ENCODE results near the gene CSAD.
A peak's percentile ranks its signal among the peaks of the same experiment; 100 is the strongest.

Gene CSAD

GRCh38 chr12:53176750-53177149 is 4.0 kb downstream of the CSAD start:
- Histone ChIP-seq H3K4me3 (ENCODE audit: low read length) (no peak overlapping the region), H3K9ac (ENCODE audit: low read length) (no peak overlapping the region), H3K4me2 (ENCODE audit: low read length) (no peak overlapping the region), H4K20me1 (ENCODE audit: insufficient read depth, low read length) (peaks cover under 1% of the 10 kb centered on the region; the same call in 1 of the 2 replicates), H3K36me3 (replicated peaks; ENCODE audit: low read depth, low read length) (peaks cover 2% of the 10 kb centered on the region), H3K79me2 (ENCODE audit: low read length) (peaks cover 9% of the 10 kb centered on the region), H3K4me1 (ENCODE audit: low read length) (peaks cover 24% of the 10 kb centered on the region), H3K27ac (ENCODE audit: low read length) (no peak overlapping the region), H3K27me3 (ENCODE audit: low read depth, low read length) (no peaks in the 10 kb centered on the region), H2AFZ (ENCODE audit: low read depth, low read length) (no peak overlapping the region), H3K9me3 (ENCODE audit: insufficient read depth, low read length) (no peaks in the 10 kb centered on the region)
- TF ChIP-seq EZH2phosphoT487 (IDR thresholded peaks at IDR 0.05; ENCODE audit: low read depth) (no peak), CTCF (IDR thresholded peaks at IDR 0.05; ENCODE audit: low read depth, low read length) (no peak)

- no peak overlapping the region for H2AFZ ChIP-seq (ENCODE audit: low read depth, low read length)
- H3K79me2 ChIP-seq (ENCODE audit: low read length) = no peaks in the 10 kb centered on the region
- H3K27ac ChIP-seq (ENCODE audit: low read length) = no peak overlapping the region
- H3K4me1 ChIP-seq (ENCODE audit: low read length) = peaks cover 19% of the 10 kb centered on the region
- no peaks in the 10 kb centered on the region for H3K9me3 ChIP-seq (ENCODE audit: insufficient read depth, low read length)
- no peak overlapping the region for H3K4me2 ChIP-seq (ENCODE audit: low read length)
- H4K20me1 ChIP-seq (ENCODE audit: insufficient read depth, low read length) = no peaks in the 10 kb centered on the region
- TF ChIP-seq CTCF (IDR thresholded peaks at IDR 0.05; ENCODE audit: low read depth, low read length) (peak; percentile 47), EZH2phosphoT487 (IDR thresholded peaks at IDR 0.05; ENCODE audit: low read depth) (no peak)
- no peak overlapping the region for H3K4me3 ChIP-seq (ENCODE audit: low read length)
- H3K9ac ChIP-seq (ENCODE audit: low read length) = no peak overlapping the region
- no peaks in the 10 kb centered on the region for H3K36me3 ChIP-seq (replicated peaks; ENCODE audit: low read depth, low read length)
- no peaks in the 10 kb centered on the region for H3K27me3 ChIP-seq (ENCODE audit: low read depth, low read length)
These were observed 5.7 kb downstream of the CSAD start for GRCh38 chr12:53174881-53175491.

GRCh38 chr12:53173085-53173715 is 7.5 kb downstream of the CSAD start:
- TF ChIP-seq EZH2phosphoT487 (IDR thresholded peaks at IDR 0.05; ENCODE audit: low read depth) (no peak), CTCF (IDR thresholded peaks at IDR 0.05; ENCODE audit: low read depth, low read length) (no peak)
- Histone ChIP-seq H3K27me3 (ENCODE audit: low read depth, low read length) (no peaks in the 10 kb centered on the region), H2AFZ (ENCODE audit: low read depth, low read length) (no peak overlapping the region), H4K20me1 (ENCODE audit: insufficient read depth, low read length) (no peaks in the 10 kb centered on the region), H3K4me2 (ENCODE audit: low read length) (no peak overlapping the region), H3K4me1 (ENCODE audit: low read length) (peaks cover 11% of the 10 kb centered on the region), H3K36me3 (replicated peaks; ENCODE audit: low read depth, low read length) (no peaks in the 10 kb centered on the region), H3K79me2 (ENCODE audit: low read length) (no peaks in the 10 kb centered on the region), H3K27ac (ENCODE audit: low read length) (no peak overlapping the region), H3K4me3 (ENCODE audit: low read length) (no peak overlapping the region), H3K9ac (ENCODE audit: low read length) (no peak overlapping the region), H3K9me3 (ENCODE audit: insufficient read depth, low read length) (no peaks in the 10 kb centered on the region)

- H4K20me1 ChIP-seq (ENCODE audit: insufficient read depth, low read length) = no peaks in the 10 kb centered on the region
- H3K9me3 ChIP-seq (ENCODE audit: insufficient read depth, low read length) = no peaks in the 10 kb centered on the region
- no peak overlapping the region for H2AFZ ChIP-seq (ENCODE audit: low read depth, low read length)
- no peaks in the 10 kb centered on the region for H3K79me2 ChIP-seq (ENCODE audit: low read length)
- no peaks in the 10 kb centered on the region for H3K27me3 ChIP-seq (ENCODE audit: low read depth, low read length)
- no peak overlapping the region for H3K27ac ChIP-seq (ENCODE audit: low read length)
- no peak for TF ChIP-seq EZH2phosphoT487 (IDR thresholded peaks at IDR 0.05; ENCODE audit: low read depth)
- TF ChIP-seq CTCF (IDR thresholded peaks at IDR 0.05; ENCODE audit: low read depth, low read length) = no peak
- no peak overlapping the region for H3K9ac ChIP-seq (ENCODE audit: low read length)
- H3K4me3 ChIP-seq (ENCODE audit: low read length) = no peak overlapping the region
- H3K4me1 ChIP-seq (ENCODE audit: low read length) = peaks cover 11% of the 10 kb centered on the region
- no peak overlapping the region for H3K4me2 ChIP-seq (ENCODE audit: low read length)
- no peaks in the 10 kb centered on the region for H3K36me3 ChIP-seq (replicated peaks; ENCODE audit: low read depth, low read length)
These were observed 8.4 kb downstream of the CSAD start for GRCh38 chr12:53172352-53172751.

Measured in OCI-LY3 (cell line).